ENCODE results near the gene CMKLR1.

GRCh38 chr12:108277613-108278012 lies 61.5 kb downstream of the CMKLR1 start:
- TF ChIP-seq EGR1 (IDR thresholded peaks at IDR 0.05; ENCODE audit: low read depth in 2 of 2) (no peak), FOXA1 (IDR thresholded peaks at IDR 0.05) (no peak), RAD21 (IDR thresholded peaks at IDR 0.05) (no peak), CTCF (IDR thresholded peaks at IDR 0.05; ENCODE audit: low read depth, low read length, missing input control) (no peak), REST (IDR thresholded peaks at IDR 0.05) (no peak), YY1 (IDR thresholded peaks at IDR 0.05) (no peak), MAX (IDR thresholded peaks at IDR 0.05) (no peak), ATF3 (IDR thresholded peaks at IDR 0.05) (no peak)

Data from liver (tissue), 3 donors.